Activated T-helper 1 cell treated with anti-CD3 and anti-CD28 coated beads, Interleukin-12 subunit alpha, Interleukin-12 subunit beta, Interleukin-2, Interleukin-4 antibody, amounts not matched to agents 30 ng/mL and 10 ng/mL and 1 ng/mL, durations not matched to agents 14 hours and 24 hours and 36 hours (primary cell): ENCODE data around the gene LRRC3C. TPM values are rescaled to one million over a fixed set of nuclear protein-coding genes. Genes with fewer than 3 reads are reported as not detected.

Experiments
- DNase-seq: peaks from one replicate; pipeline ENCODE4 v3.0.0; 2021; ENCODE audit warnings: low spot score
- H3K27ac Mint-ChIP-seq: one replicate; pipeline ENCODE4 v1.8.0; 2021; ENCODE audit warnings: mild to moderate bottlenecking, mixed read lengths
- H3K27me3 Mint-ChIP-seq: one replicate; pipeline ENCODE4 v1.8.0; 2022; ENCODE audit warnings: mild to moderate bottlenecking, moderate library complexity, mixed read lengths; ENCODE audit not compliant: insufficient read depth
- H3K36me3 Mint-ChIP-seq: one replicate; pipeline ENCODE4 v1.8.0; 2021; ENCODE audit warnings: low read depth, mixed read lengths
- H3K4me1 Mint-ChIP-seq: one replicate; pipeline ENCODE4 v1.8.0; 2021; ENCODE audit warnings: low read depth, mixed read lengths
- H3K4me3 Mint-ChIP-seq: one replicate; pipeline ENCODE4 v1.8.0; 2021; ENCODE audit warnings: mild to moderate bottlenecking, moderate library complexity, mixed read lengths
- H3K9me3 Mint-ChIP-seq: one replicate; pipeline ENCODE4 v1.8.0; 2021; ENCODE audit warnings: mixed read lengths
- intact Hi-C: fragments of 100-400 bp; cut with micrococcal nuclease; formaldehyde crosslinking; loops from one replicate; pipeline ENCODE4 v1.15.1; 2024
- total RNA-seq: library from RNA; stranded (reverse); gene quantifications from 2 replicates; pipeline ENCODE4 v1.2.3, GENCODE V29; 2022

LRRC3C gene
- total RNA-seq, 1 donor from 2014 or later: not detected

GRCh38 chr17:39979893-39980350 is 52.4 kb downstream of the LRRC3C start:
- intact Hi-C loops: loop anchor here (1.0 to 5.0 kb wide), 16 partner anchors 21 to 519 kb away; partner anchors contain the start of genes CDK12, LRRC3C, MED24 and MIEN1
- Mint-ChIP-seq H3K9me3 (no peaks in the 10 kb centered on the region), H3K27ac (peak overlapping the region; percentile 92), H3K4me1 (peaks cover 32% of the 10 kb centered on the region), H3K27me3 (peaks cover 7% of the 10 kb centered on the region), H3K4me3 (peak overlapping the region; percentile 96), H3K36me3 (peaks cover 17% of the 10 kb centered on the region)
- DNase-seq: no peak

- H3K9me3 Mint-ChIP-seq: no peaks in the 10 kb centered on the region
- peaks cover 32% of the 10 kb centered on the region for H3K4me1 Mint-ChIP-seq
- DNase-seq: peak; percentile 97
- H3K27ac Mint-ChIP-seq: peak within 1 kb of the TSS; percentile 92
- peak within 1 kb of the TSS; percentile 96 for H3K4me3 Mint-ChIP-seq
- intact Hi-C loops: loop anchor here (1.0 to 5.0 kb wide), 16 partner anchors 21 to 519 kb away; partner anchors contain the start of genes CDK12, LRRC3C, MED24 and MIEN1
- H3K36me3 Mint-ChIP-seq: peaks cover 24% of the 10 kb centered on the region
- H3K27me3 Mint-ChIP-seq: peaks cover 6% of the 10 kb centered on the region
Measured at GRCh38 chr17:39980351-39981206, 53.0 kb downstream of the LRRC3C start, which contains the start of gene PSMD3. PSMD3 (plus strand) TSS chr17:39980807; CDS start chr17:39980971, 164 bp downstream.

GRCh38 chr17:39981207-39981741 is 53.7 kb downstream of the LRRC3C start:
- peaks cover 32% of the 10 kb centered on the region for H3K4me1 Mint-ChIP-seq
- peak overlapping the region; percentile 96 for H3K4me3 Mint-ChIP-seq
- H3K27ac Mint-ChIP-seq: peak overlapping the region; percentile 92
- peaks cover 28% of the 10 kb centered on the region for H3K36me3 Mint-ChIP-seq
- intact Hi-C loops: loop anchor here (2.0 to 5.0 kb wide), 4 partner anchors 189 to 344 kb away; partner anchors contain the start of genes PGAP3 and STARD3
- H3K9me3 Mint-ChIP-seq: no peaks in the 10 kb centered on the region
- no peak for DNase-seq
- H3K27me3 Mint-ChIP-seq: peaks cover 6% of the 10 kb centered on the region

GRCh38 chr17:39981766-39982375 is 54.3 kb downstream of the LRRC3C start:
- intact Hi-C loops: loop anchor here (2.0 to 5.0 kb wide), 4 partner anchors 190 to 345 kb away; partner anchors contain the start of genes PGAP3 and STARD3
- Mint-ChIP-seq H3K36me3 (peaks cover 34% of the 10 kb centered on the region), H3K27ac (peak overlapping the region; percentile 92), H3K9me3 (no peaks in the 10 kb centered on the region), H3K27me3 (peaks cover 6% of the 10 kb centered on the region), H3K4me3 (peak overlapping the region; percentile 96), H3K4me1 (peaks cover 32% of the 10 kb centered on the region)
- no peak for DNase-seq

- Mint-ChIP-seq H3K4me3 (no peak overlapping the region), H3K4me1 (peaks cover 11% of the 10 kb centered on the region), H3K27ac (no peak overlapping the region), H3K36me3 (peaks cover 74% of the 10 kb centered on the region), H3K27me3 (no peaks in the 10 kb centered on the region), H3K9me3 (no peaks in the 10 kb centered on the region)
- intact Hi-C loops: no loop called here
- DNase-seq: no peak
Measured at GRCh38 chr17:39988206-39988810, 60.8 kb downstream of the LRRC3C start.

- Mint-ChIP-seq H3K4me3 (no peak overlapping the region), H3K27ac (no peak overlapping the region), H3K36me3 (peaks cover 59% of the 10 kb centered on the region), H3K4me1 (peaks cover 6% of the 10 kb centered on the region), H3K27me3 (no peaks in the 10 kb centered on the region), H3K9me3 (no peaks in the 10 kb centered on the region)
- intact Hi-C loops: no loop called here
- no peak for DNase-seq
Measured at GRCh38 chr17:39994448-39994847, 66.9 kb downstream of the LRRC3C start.

Other genes starting within 250 kb of the LRRC3C start
- 14.4 and 16.9 TPM in 2 replicates for gene PGAP3, start 239.7 kb upstream of the LRRC3C start, total RNA-seq
- 2.5 and 3.0 TPM in 2 replicates for gene ERBB2, start 227.7 kb upstream of the LRRC3C start, total RNA-seq
- gene MIEN1, start 197.2 kb upstream of the LRRC3C start, total RNA-seq: 33.3 and 37.1 TPM in 2 replicates
- 0.64 and 0.73 TPM in 2 replicates for gene GRB7, start 189.8 kb upstream of the LRRC3C start, total RNA-seq
- gene IKZF3, start 63.4 kb upstream of the LRRC3C start, total RNA-seq: 22.8 and 25.1 TPM in 2 replicates
- 0.37 TPM in 1 of 2 replicates, not detected in the other for gene ZPBP2, start 59.5 kb upstream of the LRRC3C start, total RNA-seq
- gene GSDMB, start 9.1 kb upstream of the LRRC3C start, total RNA-seq: 23.8 and 27.4 TPM in 2 replicates
- 70.8 and 77.4 TPM in 2 replicates for gene ORMDL3, start 131 bp upstream of the LRRC3C start, total RNA-seq
- gene GSDMA, start 35.3 kb downstream of the LRRC3C start, total RNA-seq: 0.42 and 0.73 TPM in 2 replicates
- 191 and 201 TPM in 2 replicates for gene PSMD3, start 53.1 kb downstream of the LRRC3C start, total RNA-seq
- gene CSF3, start 87.7 kb downstream of the LRRC3C start, total RNA-seq: not detected in 2 replicates
- gene MED24, start 126.7 kb downstream of the LRRC3C start, total RNA-seq: 113 and 120 TPM in 2 replicates
- 2.9 and 3.5 TPM in 2 replicates for gene THRA, start 135.2 kb downstream of the LRRC3C start, total RNA-seq
- 8.7 and 9.6 TPM in 2 replicates for gene NR1D1, start 172.9 kb downstream of the LRRC3C start, total RNA-seq
- 87.6 and 88.2 TPM in 2 replicates for gene MSL1, start 194.2 kb downstream of the LRRC3C start, total RNA-seq
- gene CASC3, start 212.8 kb downstream of the LRRC3C start, total RNA-seq: 117 TPM in 2 replicates
- gene RAPGEFL1, start 249.7 kb downstream of the LRRC3C start, total RNA-seq: 11.8 and 13.0 TPM in 2 replicates